Psoas muscle (tissue), 8 donors: ENCODE measurements around the gene DIAPH1. TPM values are rescaled to one million over a fixed set of nuclear protein-coding genes. Genes with fewer than 3 reads are reported as not detected.

Source experiments
- ATAC-seq, 4 donors: fragments of 200-7000 bp; cut with Tn5 transposase; one replicate each; pipeline ENCODE4 v1.9.1; 2020; ENCODE audit warnings: moderate library complexity in 3 of 4, mild to moderate bottlenecking in 2 of 4
- DNase-seq, 2 donors: peaks; one replicate each; pipeline ENCODE4 v3.0.0-alpha.2; 2020
- H3K27ac ChIP-seq: fragments of 200-600 bp; one replicate; pipeline ENCODE4 v1.8.0; 2022
- H3K27me3 ChIP-seq, 3 donors: fragments of 200-600 bp in 1 of 3; one replicate each; pipeline versions ENCODE4 v1.6.1 to v1.8.0; 2013 to 2022; ENCODE audit warnings: low read length in 2 of 3, mild to moderate bottlenecking in 2 of 3, moderate library complexity in 1 of 3; ENCODE audit not compliant: insufficient read depth in 3 of 3
- H3K36me3 ChIP-seq, 2 donors: fragments of 200-600 bp in 1 of 2; one replicate each; pipeline versions ENCODE4 v1.6.1 to v1.8.0; 2013 to 2022; ENCODE audit warnings: low read depth in 1 of 2, mild to moderate bottlenecking in 1 of 2, moderate library complexity in 1 of 2; ENCODE audit not compliant: insufficient read depth in 1 of 2
- H3K4me1 ChIP-seq: fragments of 200-600 bp; one replicate; pipeline ENCODE4 v1.8.0; 2022
- H3K4me3 ChIP-seq: fragments of 200-600 bp; one replicate; pipeline ENCODE4 v1.8.0; 2022; ENCODE audit warnings: mild to moderate bottlenecking
- H3K9me3 ChIP-seq: fragments of 200-600 bp; one replicate; pipeline ENCODE4 v1.8.0; 2022
- WGBS, 3 donors: extraction: QIAGEN DNeasy Blood & Tissue Kit; methylation state at CpG; one replicate each; pipeline versions ENCODE4 v1.1.6 to v1.1.7; 2013; 5-methylcytosine and 5-hydroxymethylcytosine counted together
- intact Hi-C, 2 donors: fragments of 100-400 bp; cut with DNase I; formaldehyde crosslinking; loops; one replicate each; pipeline versions ENCODE4 v1.11.0 to v1.14.2; 2022
- polyA plus RNA-seq, 3 donors: library from polyadenylated mRNA; stranded (reverse); fragments of 200-250 nt; gene quantifications; one replicate each; pipeline ENCODE4 v1.2.3, GENCODE V29; 2013
- total RNA-seq, 4 donors: library from RNA; stranded (reverse); fragmentation: NEBNext Ultra II Directional in 2 of 4; extraction: Animal tissue kit (Norgen Biotek cat#: 25700) in 2 of 4; gene quantifications; one replicate each; pipeline versions ENCODE4 v1.2.1 to v1.2.4, GENCODE V29; 2021 to 2023
- TF ChIP-seq, protein P1 (sequence below): fragments of 200-600 bp; IDR thresholded peaks from one replicate; pipeline ENCODE4 v1.8.0; 2022; ENCODE audit warnings: antibody characterized with exemption
- donor health status: healthy with polysubstance abuse.
- donor health status: DM: no; HTN: no; CAD: no; lungs with moderate emphysema.
- donor health status: Bipolar disorder and iron deficiency.
- donor health status: healthy.
- donor health status: DM: yes; HTN: yes; CAD: no.
- donor health status: DM: no; HTN: no; CAD: no.
- donor health status: DM: no; HTN: no; CAD: no.
- donor health status: DM: yes; HTN: yes; CAD: no.

Gene DIAPH1
- total and polyA plus RNA-seq, 7 donors, result 93.1 to 217 (median 137) TPM

DNA sequence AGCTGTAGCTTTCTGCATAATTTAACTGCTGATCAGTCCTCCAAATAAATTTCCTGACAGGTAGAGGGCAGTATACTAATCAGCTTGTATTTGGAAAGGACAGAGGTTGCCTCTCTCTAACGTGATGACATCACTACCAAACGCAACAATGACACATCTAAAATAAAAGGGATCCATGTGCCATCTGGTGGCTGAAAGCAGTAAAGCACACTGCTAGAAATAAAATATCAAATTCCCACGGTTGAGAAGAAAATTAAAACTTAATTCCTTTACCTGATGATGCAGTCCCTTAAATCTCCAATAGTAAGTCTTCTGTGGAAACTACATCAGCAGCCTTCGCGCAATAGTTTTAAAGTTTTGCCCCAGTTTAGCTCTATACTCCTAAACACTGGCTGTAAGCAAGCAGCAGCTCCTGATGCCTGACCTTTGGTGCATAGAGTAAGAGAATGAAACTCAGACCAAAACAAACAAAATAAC lies 54.5 kb downstream of the DIAPH1 start:
- H3K27ac ChIP-seq, result peak overlapping the region; percentile 61
- ATAC-seq, result peak; percentile 66 to 74 (median 68)
- peaks cover 19% of the 10 kb centered on the region for H3K4me1 ChIP-seq
- intact Hi-C loops, result loop anchor here (5.0 to 10.0 kb wide), 4 partner anchors 147 to 469 kb away; partner anchors contain the start of genes PCDHB15 (in 1 of the 2), PCDHB2 (in 1 of the 2), PCDHGA2 (in 1 of the 2) and PCDHGB7 (in 1 of the 2)
- TF ChIP-seq, protein P1, sequence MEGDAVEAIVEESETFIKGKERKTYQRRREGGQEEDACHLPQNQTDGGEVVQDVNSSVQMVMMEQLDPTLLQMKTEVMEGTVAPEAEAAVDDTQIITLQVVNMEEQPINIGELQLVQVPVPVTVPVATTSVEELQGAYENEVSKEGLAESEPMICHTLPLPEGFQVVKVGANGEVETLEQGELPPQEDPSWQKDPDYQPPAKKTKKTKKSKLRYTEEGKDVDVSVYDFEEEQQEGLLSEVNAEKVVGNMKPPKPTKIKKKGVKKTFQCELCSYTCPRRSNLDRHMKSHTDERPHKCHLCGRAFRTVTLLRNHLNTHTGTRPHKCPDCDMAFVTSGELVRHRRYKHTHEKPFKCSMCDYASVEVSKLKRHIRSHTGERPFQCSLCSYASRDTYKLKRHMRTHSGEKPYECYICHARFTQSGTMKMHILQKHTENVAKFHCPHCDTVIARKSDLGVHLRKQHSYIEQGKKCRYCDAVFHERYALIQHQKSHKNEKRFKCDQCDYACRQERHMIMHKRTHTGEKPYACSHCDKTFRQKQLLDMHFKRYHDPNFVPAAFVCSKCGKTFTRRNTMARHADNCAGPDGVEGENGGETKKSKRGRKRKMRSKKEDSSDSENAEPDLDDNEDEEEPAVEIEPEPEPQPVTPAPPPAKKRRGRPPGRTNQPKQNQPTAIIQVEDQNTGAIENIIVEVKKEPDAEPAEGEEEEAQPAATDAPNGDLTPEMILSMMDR, result peak; percentile 91
- WGBS, 3 donors, result 17 to 23% (median 20%) methylated on average over 5 of the region's 5 CpGs
- H3K27me3 ChIP-seq, result no peaks in the 10 kb centered on the region
- no peaks in the 10 kb centered on the region for H3K9me3 ChIP-seq
- no peak for DNase-seq
- no peak overlapping the region for H3K4me3 ChIP-seq
- H3K36me3 ChIP-seq, result peaks cover 7 to 74% of the 10 kb centered on the region in 2 donors

DNA sequence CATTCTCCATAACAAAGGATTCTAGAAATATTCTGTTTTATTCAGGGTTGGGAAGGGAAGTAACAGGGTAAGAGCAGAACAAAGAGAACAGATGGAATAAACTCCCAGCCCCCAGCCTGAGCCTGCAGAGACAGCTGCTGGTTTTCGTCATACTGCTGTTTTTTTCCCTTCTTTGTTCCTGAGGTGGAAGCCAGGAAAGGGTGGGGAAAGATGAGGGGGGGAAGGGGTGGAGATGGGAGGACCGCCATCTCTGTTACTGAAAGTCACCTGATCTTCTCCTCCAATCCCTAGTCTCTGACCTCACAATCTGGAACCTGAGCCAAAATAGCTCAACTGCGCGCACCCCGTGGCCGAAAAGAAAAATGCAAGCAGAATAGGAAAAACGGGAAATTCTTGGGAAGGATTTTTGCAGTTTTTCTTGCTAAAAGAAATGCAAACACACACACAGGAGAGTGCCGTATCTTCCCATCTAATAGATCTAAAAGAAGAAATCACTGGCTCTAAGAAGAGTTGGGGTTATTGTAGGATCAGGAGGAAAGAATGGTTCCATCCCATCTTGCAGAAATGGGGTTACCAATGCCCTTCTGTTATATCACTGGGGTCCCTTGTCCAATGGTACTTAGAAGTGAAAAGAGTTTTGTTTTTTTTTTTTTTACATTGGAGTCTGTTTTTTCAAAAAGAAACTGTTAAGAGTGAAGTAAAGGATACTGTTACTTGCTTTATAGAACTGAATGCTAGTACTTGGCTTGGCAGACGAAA lies 57.9 kb downstream of the DIAPH1 start:
- intact Hi-C loops, result loop anchor here (5.0 to 10.0 kb wide), 4 partner anchors 144 to 466 kb away; partner anchors contain the start of genes PCDHB15 (in 1 of the 2), PCDHB2 (in 1 of the 2), PCDHGA2 (in 1 of the 2) and PCDHGB7 (in 1 of the 2)
- TF ChIP-seq, protein P1, result peak; percentile 83
- 13 to 19% (median 16%) methylated on average over 9 of the region's 9 CpGs for WGBS, 3 donors
- H3K36me3 ChIP-seq, result peaks cover 4 to 54% of the 10 kb centered on the region in 2 donors
- H3K9me3 ChIP-seq, result no peaks in the 10 kb centered on the region
- H3K27me3 ChIP-seq, result no peaks in the 10 kb centered on the region
- peaks cover 32% of the 10 kb centered on the region for H3K4me1 ChIP-seq
- DNase-seq (peak; percentile 76 to 87), ATAC-seq (peak; percentile 79 to 83 (median 82))
- H3K4me3 ChIP-seq, result peak overlapping the region; percentile 38
- peak overlapping the region; percentile 86 for H3K27ac ChIP-seq

DNA sequence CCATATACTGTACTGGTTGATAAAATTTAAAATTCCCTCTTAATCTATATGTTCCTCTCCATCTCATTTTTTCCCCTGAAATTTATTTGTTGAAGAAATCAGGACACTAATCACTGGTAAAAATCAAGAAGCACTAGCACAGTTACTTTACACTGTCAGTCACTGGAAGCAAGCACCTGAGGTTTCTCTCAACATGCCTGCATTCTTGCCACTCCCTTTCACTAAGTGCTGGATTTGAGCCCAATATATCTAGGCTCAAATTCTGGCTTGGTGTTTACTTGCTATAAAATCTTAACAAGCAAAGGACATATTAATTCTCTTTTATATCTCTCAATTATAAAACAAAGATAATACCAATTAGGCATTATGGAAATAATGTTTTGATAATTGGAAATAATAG lies 58.6 kb downstream of the DIAPH1 start:
- peaks cover 32% of the 10 kb centered on the region for H3K4me1 ChIP-seq

DNA sequence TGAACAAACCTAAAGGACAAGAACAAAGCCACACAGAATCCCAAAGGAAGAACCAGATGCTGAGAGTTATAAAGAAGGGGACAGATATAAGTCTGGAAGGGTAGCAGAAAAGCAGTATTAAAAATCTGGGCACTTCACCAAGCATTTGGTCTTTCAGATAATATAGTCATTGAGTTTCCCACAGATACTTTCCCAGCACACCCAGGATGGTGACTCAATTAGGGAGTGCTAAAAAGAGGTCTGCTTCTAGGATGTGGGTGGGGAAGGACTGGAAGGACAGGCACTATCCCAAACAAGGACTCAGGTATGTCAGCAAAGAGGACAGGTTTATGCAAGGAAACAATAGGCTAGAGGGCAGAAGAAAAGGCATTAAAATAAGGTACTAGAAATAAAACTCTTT lies 59.3 kb downstream of the DIAPH1 start:
- Histone ChIP-seq H3K27me3 (no peaks in the 10 kb centered on the region), H3K9me3 (no peaks in the 10 kb centered on the region), H3K36me3 (peaks cover 0 to 52% of the 10 kb centered on the region in 2 donors), H3K4me1 (peaks cover 32% of the 10 kb centered on the region), H3K27ac (peak overlapping the region; percentile 86), H3K4me3 (no peak overlapping the region)
- intact Hi-C loops, result loop anchor here (5.0 kb wide), 4 partner anchors 37 to 237 kb away; partner anchors contain the start of genes PCDHGA12 (in 1 of the 2), PCDHGB7 (in 1 of the 2) and TAF7 (in 1 of the 2)
- TF ChIP-seq, protein P1, result no peak
- ATAC-seq (peak in 3 of 4 donors; percentile 16 to 66 (median 31)), DNase-seq (no peak)

More for the DNA sequence above, 58.6 kb downstream of the DIAPH1 start:
- ATAC-seq, result peak in 3 of 4 donors; percentile 33 to 55 (median 41)
- H3K4me3 ChIP-seq, result peak overlapping the region; percentile 38
- no peak for DNase-seq
- H3K27ac ChIP-seq, result peak overlapping the region; percentile 86
- TF ChIP-seq, protein P1, result no peak
- intact Hi-C loops, result loop anchor here (5.0 to 10.0 kb wide), 4 partner anchors 143 to 465 kb away; partner anchors contain the start of genes PCDHB15 (in 1 of the 2), PCDHB2 (in 1 of the 2), PCDHGA2 (in 1 of the 2) and PCDHGB7 (in 1 of the 2)
- no peaks in the 10 kb centered on the region for H3K9me3 ChIP-seq
- no peaks in the 10 kb centered on the region for H3K27me3 ChIP-seq
- H3K36me3 ChIP-seq, result peaks cover 0 to 54% of the 10 kb centered on the region in 2 donors
